ENCODE results near the gene SOHLH1.

Gene SOHLH1

GRCh38 chr9:135664266-135664665, 35.0 kb downstream of the SOHLH1 start:
- no peaks in the 10 kb centered on the region for H3K36me3 ChIP-seq (replicated peaks; ENCODE audit: insufficient read depth, low read length)
- H3K4me2 ChIP-seq (ENCODE audit: low read depth, low read length): no peak overlapping the region
- no peak overlapping the region for H3K9ac ChIP-seq (ENCODE audit: low read length)
- no peak overlapping the region for H3K4me3 ChIP-seq (ENCODE audit: low read length)
- H3K79me2 ChIP-seq (ENCODE audit: low read length): no peaks in the 10 kb centered on the region
- H3K9me3 ChIP-seq (replicated peaks; ENCODE audit: insufficient read depth, low read length): no peaks in the 10 kb centered on the region
- DNase-seq: no peak
- no peaks in the 10 kb centered on the region for H3K9me2 ChIP-seq (replicated peaks; ENCODE audit: insufficient read depth, low read length)
- 0 out of 2 replicates have a peak, but pooled peaks cover 4% of the 10 kb centered on the region for H3K4me1 ChIP-seq (ENCODE audit: low read length)
- TF ChIP-seq EZH2 (optimal IDR thresholded peaks at IDR 0.05; ENCODE audit: low read depth, low read length) (no peak), EZH2phosphoT487 (IDR thresholded peaks at IDR 0.05; ENCODE audit: low read length) (no peak), CTCF (IDR thresholded peaks at IDR 0.05; ENCODE audit: low read length) (no peak)
- H3K27ac ChIP-seq (ENCODE audit: low read length): no peak overlapping the region
- no peaks in the 10 kb centered on the region for H4K20me1 ChIP-seq (ENCODE audit: insufficient read depth, low read length)
- peaks cover 84% of the 10 kb centered on the region for H3K27me3 ChIP-seq (replicated peaks; ENCODE audit: insufficient read depth, low read length)
- no peaks in the 10 kb centered on the region for H3F3A ChIP-seq (ENCODE audit: insufficient read depth, low read length)
- H2AFZ ChIP-seq (ENCODE audit: low read length): no peak overlapping the region

GRCh38 chr9:135663857-135664256, 35.4 kb downstream of the SOHLH1 start:
- H3K36me3 ChIP-seq (replicated peaks; ENCODE audit: insufficient read depth, low read length): no peaks in the 10 kb centered on the region
- no peak overlapping the region for H3K4me3 ChIP-seq (ENCODE audit: low read length)
- H3K9me2 ChIP-seq (replicated peaks; ENCODE audit: insufficient read depth, low read length): no peaks in the 10 kb centered on the region
- no peak for DNase-seq
- no peaks in the 10 kb centered on the region for H3F3A ChIP-seq (ENCODE audit: insufficient read depth, low read length)
- no peak overlapping the region for H3K4me2 ChIP-seq (ENCODE audit: low read depth, low read length)
- TF ChIP-seq EZH2phosphoT487 (IDR thresholded peaks at IDR 0.05; ENCODE audit: low read length): no peak
- no peak for TF ChIP-seq EZH2 (optimal IDR thresholded peaks at IDR 0.05; ENCODE audit: low read depth, low read length)
- TF ChIP-seq CTCF (IDR thresholded peaks at IDR 0.05; ENCODE audit: low read length): no peak
- H3K27me3 ChIP-seq (replicated peaks; ENCODE audit: insufficient read depth, low read length): peaks cover 85% of the 10 kb centered on the region
- no peak overlapping the region for H2AFZ ChIP-seq (ENCODE audit: low read length)
- no peaks in the 10 kb centered on the region for H4K20me1 ChIP-seq (ENCODE audit: insufficient read depth, low read length)
- H3K4me1 ChIP-seq (ENCODE audit: low read length): 0 out of 2 replicates have a peak, but pooled peaks cover 4% of the 10 kb centered on the region
- no peaks in the 10 kb centered on the region for H3K79me2 ChIP-seq (ENCODE audit: low read length)
- no peak overlapping the region for H3K9ac ChIP-seq (ENCODE audit: low read length)
- no peak overlapping the region for H3K27ac ChIP-seq (ENCODE audit: low read length)
- no peaks in the 10 kb centered on the region for H3K9me3 ChIP-seq (replicated peaks; ENCODE audit: insufficient read depth, low read length)

- no peak overlapping the region for H3K4me3 ChIP-seq (ENCODE audit: low read length)
- H3K27ac ChIP-seq (ENCODE audit: low read length): no peak overlapping the region
- no peaks in the 10 kb centered on the region for H3F3A ChIP-seq (ENCODE audit: insufficient read depth, low read length)
- H2AFZ ChIP-seq (ENCODE audit: low read length): no peak overlapping the region
- no peak overlapping the region for H3K9ac ChIP-seq (ENCODE audit: low read length)
- H3K79me2 ChIP-seq (ENCODE audit: low read length): no peaks in the 10 kb centered on the region
- no peaks in the 10 kb centered on the region for H3K36me3 ChIP-seq (replicated peaks; ENCODE audit: insufficient read depth, low read length)
- H3K27me3 ChIP-seq (replicated peaks; ENCODE audit: insufficient read depth, low read length): peaks cover 85% of the 10 kb centered on the region
- no peaks in the 10 kb centered on the region for H4K20me1 ChIP-seq (ENCODE audit: insufficient read depth, low read length)
- no peak overlapping the region for H3K4me2 ChIP-seq (ENCODE audit: low read depth, low read length)
- no peaks in the 10 kb centered on the region for H3K9me3 ChIP-seq (replicated peaks; ENCODE audit: insufficient read depth, low read length)
- no peaks in the 10 kb centered on the region for H3K9me2 ChIP-seq (replicated peaks; ENCODE audit: insufficient read depth, low read length)
- DNase-seq: no peak
- TF ChIP-seq EZH2phosphoT487 (IDR thresholded peaks at IDR 0.05; ENCODE audit: low read length) (no peak), CTCF (IDR thresholded peaks at IDR 0.05; ENCODE audit: low read length) (no peak), EZH2 (optimal IDR thresholded peaks at IDR 0.05; ENCODE audit: low read depth, low read length) (no peak)
- H3K4me1 ChIP-seq (ENCODE audit: low read length): 0 out of 2 replicates have a peak, but pooled peaks cover 4% of the 10 kb centered on the region
Observed at GRCh38 chr9:135663451-135663770, 35.9 kb downstream of the SOHLH1 start.
